Stimulated activated CD4-positive, alpha-beta T cell treated with anti-CD3 and anti-CD28 coated beads, TNF-alpha, amount 100 ng/mL, for 4 hours (primary cell): ENCODE data around the gene PTPN9.
"Not testable (repeated sequence)": the region's sequence is repeated elsewhere in the genome, so short reads cannot be mapped to it uniquely, and the experiment has no call there.

Source experiments
- DNase-seq, 3 experiments: peaks; one replicate each; pipeline ENCODE4 v3.0.0-alpha.2; 2020; ENCODE audit warnings: low read depth in 3 of 3

PTPN9 gene

DNA sequence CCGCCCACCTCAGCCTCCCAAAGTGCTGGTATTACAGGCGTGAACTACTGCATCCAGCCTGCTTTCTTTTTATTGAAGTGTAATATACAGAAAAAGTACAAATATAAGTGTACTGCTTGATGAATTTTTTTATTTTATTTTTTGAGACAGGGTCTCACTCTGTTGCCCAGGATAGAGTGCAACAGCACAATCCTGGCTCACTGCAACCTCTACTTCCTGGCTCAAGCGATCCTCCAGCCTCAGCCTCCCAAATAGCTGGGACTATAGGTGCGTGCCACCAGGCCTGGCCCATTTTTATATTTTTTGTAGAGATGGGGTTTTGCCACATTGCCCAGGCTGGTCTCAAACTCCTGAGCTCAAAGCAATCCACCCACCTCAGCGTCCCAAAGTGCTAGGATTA is 3.8 kb upstream of the PTPN9 start:
- not testable (repeated sequence) for DNase-seq

DNA sequence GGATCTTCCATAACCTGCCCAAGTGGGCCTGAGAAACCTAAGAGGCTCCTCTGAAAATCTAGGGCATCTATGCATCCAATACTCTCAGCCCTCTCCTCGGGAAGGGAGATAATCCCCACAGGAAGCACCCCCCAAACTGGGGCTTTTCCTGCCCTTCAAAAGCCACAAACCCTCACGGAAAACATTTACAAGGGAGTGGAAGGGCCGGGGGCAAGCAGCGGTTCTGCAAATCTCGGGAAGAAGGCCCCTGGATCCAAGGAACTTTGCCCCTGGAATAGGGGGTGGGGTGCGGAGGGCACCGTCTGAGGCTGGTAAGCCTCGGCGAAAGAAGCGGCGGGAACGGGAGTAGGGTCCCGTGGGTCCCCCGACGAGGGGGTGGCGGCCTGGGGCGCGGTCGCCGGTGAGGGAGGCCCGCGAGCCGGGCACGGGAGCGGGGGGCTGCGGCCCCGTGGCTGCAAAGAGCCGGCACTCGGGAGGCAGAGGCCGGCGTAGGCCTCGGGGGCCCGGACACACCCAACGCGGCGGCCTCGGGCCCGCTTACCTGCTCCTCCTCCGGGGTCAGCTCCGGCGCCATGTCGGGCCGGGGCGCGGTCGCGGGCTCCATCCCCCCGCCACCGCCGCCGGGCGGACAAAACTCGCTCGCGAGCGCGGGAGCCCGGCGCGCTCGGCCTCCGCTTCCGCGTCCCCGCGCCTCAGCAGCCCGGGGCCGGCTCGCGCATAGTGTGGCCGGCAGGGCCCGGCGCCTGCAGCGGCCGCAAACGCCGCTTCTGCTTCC is 755 bp downstream of the PTPN9 start:
- peak in 1 of 3 experiments; percentile 25 for DNase-seq

DNA sequence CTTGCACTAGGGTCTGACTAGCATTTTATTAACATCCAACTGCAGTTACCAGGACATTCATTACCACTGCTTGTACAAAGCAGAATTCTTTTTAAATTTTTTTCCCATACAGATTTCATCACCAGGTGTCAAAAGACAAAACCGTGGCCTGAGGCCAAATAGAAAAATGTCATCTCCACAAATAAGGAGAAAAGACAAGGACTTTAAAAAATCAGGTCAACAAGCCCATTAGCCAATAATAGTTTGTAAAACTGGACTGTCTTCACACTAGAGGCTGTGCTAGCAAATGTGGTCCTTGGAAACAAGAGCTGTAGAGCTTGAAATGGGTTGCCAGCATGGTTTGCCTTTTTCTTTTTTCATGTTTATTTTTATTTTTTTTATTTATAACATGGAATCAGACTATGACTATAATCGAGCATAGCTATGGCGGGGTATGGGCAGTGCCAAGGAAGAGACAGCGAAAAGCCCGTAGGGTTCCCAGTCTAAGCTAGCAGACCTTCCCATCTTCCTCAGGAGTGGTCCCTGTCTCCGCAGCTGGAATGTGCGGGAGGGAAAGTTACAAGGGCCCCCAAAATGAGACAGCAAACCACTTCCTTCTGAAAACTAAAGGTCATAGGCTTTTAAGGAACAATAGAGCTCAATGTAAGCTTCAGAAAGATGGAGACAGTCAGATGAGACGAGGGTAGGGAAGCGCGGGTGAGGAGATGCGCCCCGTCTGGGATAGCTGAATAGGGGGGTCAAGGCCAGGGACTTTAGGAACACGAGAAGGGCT is 1.5 kb downstream of the PTPN9 start:
- no peak for DNase-seq

DNA sequence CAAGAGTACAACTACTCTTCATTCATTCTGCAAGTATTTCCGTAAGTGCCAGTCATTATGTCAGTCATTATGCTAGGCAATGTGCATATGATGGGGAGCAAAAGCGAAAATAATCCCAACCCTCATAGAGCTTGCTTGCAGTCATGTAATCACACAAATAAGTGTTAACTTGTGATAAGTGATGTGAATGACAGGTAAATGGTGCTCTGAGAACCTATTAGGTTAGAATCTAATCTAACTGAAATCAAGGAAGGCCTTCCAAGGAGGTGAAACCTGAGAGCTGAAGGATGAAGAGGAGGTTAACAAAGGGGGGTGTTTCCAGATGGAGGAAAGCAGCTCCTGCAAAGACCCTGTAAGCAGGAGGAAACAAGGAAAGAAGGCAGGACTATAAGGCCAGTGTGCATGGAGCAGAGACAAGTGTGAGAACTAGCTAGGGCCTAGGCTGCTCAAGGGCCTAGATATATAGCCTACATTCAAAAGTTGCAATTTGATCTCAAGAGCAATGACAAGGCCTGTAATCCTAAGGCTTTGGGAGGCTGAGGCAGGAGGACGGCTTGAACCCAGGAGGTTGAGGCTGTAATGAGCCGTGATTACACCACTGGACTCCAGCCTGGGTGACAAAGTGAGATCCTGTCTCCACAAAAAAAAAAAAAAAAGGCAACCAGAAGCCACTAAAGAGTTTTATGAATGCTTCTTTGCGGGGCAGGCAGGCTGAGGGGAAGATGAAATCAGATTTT is 5.3 kb downstream of the PTPN9 start:
- no peak for DNase-seq

DNA sequence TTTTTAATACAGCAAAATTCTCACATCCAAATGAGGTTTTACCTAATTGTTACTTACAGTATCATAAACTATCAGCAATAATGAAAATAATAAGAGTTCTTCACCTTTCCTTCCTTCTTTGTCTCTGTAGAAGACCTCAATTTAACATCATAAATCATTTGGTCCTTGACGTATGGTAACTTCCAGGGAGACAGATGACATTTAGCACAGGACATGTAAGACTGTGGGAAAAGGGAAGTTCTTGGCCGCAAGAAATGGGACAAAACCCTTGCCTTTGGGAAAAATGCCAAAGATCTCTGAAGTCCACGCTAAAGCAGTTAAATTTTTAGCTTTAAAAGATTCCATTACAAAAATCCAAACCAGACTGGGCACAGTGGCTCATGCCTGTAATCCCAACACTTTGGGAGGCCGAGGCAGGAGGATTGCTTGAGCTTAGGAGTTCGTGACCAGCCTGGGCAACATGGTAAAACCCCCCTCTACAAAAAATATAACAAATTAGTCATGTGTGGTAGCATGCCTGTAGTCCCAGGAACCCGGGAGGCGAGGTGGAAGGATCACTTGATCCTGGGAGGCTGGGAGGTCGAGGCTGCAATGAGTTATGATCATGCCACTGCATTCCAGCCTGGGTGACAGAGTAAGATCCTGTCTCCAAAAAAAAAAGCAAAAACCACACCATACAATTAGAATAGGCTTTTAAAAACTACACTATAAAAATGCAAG is 8.8 kb downstream of the PTPN9 start:
- no peak for DNase-seq

DNA sequence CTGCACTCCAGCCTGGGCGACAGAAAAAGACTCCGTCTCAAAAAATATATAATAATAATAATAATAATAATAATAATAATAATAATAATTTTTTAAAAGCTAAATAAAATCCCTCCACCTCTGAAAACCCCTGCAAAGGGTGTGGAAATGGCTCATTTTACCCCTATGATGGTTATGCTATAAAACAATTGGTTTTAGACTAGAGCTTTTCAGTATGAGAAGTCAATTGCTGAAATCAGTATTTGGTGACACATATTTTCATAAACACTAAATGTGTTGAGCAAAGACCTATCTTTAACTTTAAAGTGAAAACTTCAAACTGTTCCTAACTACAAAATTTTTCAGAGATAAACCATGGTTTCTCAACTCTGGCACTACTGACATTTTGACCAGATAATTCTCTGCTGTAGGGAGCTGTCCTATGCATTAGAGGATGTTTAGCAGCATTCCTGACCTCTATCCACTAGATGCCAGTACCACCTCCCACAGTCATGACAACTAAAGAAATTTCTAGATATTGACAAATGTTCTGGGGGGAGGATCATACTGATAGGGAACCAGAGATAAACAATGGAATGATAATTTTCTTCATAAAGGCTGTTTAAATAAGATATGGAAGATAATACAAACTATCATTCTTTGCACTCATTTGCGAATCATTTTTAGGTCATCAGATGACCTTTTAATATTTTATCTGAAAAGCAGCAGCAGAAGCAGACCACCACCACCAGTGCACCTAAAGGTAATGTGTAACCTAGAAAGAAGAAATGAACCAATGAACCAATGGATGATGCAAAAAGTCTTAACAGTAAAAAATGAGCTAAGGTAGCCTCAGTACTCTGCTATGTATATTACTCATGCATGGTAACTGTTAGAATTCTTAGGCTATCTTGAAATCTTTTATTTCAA is 13.8 kb downstream of the PTPN9 start:
- DNase-seq, result no peak

DNA sequence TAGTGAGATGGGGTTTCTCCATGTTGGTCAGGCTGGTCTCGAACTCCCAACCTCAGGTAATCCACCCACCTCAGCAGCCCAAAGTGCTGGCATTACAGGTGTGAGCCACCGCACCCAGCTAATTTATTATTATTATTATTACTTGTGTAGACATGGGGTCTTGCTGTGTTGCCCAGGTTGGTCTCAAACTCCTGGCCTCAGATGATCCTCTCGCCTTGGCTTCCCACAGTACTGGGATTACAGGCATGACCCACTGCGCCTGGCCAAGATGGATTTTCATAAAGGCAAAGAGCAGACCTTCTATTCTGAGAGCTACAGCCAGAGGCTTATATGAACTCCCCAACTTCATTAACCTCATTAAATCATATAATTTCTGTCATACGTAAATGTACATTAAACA is 17.2 kb downstream of the PTPN9 start:
- no peak for DNase-seq

DNA sequence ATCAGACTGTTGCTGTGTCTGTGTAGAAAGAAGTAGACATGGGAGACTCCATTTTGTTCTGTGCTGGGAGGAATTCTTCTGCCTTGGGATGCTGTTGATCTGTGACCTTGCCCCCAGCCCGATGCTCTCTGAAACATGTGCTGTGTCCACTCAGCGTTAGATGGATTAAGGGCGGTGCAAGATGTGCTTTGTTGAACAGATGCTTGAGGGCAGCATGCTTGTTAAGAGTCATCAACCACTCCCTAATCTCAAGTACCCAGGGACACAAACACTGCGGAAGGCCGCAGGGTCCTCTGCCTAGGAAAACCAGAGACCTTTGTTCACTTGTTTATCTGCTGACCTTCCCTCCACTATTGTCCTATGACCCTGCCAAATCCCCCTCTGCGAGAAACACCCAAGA is 19.8 kb downstream of the PTPN9 start:
- not testable (repeated sequence) for DNase-seq

DNA sequence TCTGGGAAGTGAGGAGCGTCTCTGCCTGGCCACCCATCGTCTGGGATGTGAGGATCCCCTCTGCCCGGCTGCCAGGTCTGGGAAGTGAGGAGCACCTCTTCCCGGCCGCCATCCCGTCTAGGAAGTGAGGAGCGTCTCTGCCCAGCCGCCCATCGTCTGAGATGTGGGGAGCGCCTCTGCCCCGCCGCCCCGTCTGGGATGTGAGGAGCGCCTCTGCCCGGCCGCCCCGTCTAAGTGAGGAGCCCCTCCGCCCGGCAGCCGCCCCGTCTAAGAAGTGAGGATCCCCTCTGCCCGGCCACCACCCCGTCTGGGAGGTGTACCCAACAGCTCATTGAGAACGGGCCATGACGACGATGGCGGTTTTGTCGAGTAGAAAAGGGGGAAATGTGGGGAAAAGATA is 20.2 kb downstream of the PTPN9 start:
- not testable (repeated sequence) for DNase-seq

DNA sequence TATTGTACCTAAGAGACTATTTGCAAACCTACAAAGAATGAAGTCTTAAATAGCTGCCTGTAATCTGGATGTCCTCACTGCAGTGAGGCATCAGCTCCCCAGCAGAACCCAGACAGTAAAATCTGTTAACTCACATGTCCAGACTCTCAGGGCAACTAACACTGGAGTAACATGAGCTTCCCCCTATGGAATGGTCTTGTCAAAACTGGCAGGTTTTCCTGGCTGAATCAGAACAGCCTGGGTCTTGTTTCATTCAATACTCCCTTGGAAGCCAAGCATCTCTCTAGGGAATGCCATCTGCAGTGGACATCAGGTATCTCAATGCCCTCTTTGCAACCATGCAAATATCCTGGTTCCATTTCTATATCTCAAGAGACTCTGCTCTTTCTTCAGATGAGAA is 24.4 kb downstream of the PTPN9 start:
- no peak for DNase-seq

DNA sequence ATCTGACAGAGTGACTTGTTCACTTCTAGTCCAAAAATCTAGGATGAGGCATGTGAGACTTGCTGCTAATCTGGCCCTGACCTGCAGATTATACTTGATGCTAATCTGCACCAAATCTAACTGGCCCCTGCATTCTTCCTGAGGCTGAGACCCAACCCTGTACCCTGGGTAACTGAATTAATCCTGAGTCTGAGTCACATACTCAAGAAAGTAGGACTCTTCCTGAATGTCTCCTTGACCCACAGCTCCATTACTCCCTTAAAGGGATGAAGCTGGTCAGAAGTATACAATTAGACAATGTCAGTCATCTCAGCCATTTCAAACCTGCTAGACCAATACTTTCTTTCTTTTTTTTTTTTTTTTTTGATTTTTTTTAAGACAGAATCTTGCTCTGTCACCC is 25.5 kb downstream of the PTPN9 start:
- no peak for DNase-seq

DNA sequence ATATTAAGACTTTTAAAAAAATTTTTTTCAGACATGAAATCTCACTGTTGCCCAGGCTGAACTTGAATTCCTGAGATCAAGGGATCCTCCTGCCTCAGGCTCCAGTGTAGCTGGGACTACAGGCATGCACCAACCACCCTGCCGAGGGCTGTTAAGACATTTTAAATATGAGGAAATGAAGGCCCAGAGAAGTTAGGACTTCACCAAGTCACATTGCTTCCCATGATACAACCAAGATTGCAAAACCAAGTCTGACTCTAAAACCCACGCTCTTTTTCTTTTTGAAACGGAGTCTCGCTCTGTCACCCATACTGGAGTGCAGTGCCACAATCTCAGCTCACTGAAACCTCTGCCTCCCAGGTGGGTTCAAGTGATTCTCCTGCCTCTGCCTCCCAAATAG is 28.0 kb downstream of the PTPN9 start:
- no peak for DNase-seq

DNA sequence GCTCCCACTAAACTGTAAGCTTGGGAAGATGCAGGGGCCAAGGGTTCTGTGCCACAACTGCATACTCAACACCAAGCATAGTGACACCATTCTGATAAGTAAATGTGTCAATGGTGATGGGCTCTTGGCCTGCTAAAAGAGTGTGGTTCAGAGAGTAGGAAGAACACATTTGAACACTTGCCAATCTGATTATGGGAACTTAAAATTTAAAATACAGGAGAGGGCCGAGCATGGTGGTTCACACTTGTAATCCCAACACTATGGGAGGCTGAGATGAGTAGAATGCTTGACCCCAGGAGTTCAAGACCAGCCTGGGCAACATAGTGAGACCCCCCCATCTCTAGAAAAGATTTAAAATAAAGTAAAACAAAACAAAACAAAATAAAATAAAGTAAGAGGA is 34.1 kb downstream of the PTPN9 start:
- no peak for DNase-seq

DNA sequence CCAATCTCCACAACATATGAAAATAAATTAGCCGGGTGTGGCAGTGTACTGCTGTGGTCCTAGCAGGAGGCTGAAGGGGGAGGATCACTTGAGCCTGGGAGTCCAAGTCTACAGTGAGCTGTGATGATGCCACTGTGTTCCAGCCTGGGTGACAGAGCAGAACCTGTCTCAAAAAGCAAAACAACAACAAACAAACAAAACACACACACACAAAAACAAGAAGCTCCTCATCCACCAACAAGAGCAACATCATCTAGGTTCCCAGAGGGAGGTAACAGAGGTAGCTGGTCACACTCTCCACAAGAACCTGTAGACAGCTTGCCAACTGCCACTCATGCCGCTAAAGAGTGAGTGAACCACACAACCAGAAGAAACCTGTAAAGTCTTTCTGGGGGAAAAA is 34.8 kb downstream of the PTPN9 start:
- no peak for DNase-seq

DNA sequence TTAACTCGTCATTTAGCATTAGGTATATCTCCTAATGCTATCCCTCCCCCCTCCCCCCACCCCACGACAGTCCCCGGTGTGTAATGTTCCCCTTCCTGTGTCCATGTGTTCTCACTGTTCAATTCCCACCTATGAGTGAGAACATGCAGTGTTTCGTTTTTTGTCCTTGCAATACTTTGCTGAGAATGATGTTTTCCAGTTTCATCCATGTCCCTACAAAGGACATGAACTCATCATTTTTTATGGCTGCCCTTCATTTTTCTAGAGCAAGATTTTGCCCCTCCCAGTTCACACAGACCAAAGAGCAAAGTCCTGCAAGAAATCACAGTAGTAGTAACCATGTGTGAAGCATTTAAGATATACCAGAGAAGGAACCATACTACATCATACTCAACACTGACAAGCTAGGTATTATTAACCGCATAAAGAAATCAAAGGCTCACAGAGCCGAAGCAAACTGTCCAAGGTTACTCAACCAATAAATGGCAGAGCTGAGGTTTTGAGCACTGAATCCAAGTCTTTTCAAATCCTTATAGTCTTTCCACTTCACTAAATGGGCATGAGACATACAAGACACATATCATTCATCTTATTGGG is 36.1 kb downstream of the PTPN9 start:
- DNase-seq, result not testable (repeated sequence)

DNA sequence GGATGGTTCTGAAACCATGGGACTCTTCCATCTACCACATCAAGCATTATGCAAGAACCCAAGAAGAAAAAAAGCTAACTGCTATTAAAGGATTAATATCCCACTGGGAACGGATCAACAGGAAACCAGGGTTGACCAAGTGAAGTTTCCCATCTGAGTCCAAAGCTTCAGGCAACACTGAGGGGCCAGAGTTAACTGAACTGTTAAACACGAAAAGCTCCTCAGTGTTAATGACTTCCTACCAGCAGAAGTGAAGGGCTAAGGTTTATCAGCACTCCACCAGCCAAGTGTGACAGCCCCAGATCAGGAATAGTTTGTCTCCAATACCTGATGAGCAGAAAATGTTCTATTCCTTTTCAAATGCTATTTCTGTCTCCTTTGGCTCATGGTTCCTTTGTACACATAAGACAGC is 36.7 kb downstream of the PTPN9 start:
- no peak for DNase-seq

DNA sequence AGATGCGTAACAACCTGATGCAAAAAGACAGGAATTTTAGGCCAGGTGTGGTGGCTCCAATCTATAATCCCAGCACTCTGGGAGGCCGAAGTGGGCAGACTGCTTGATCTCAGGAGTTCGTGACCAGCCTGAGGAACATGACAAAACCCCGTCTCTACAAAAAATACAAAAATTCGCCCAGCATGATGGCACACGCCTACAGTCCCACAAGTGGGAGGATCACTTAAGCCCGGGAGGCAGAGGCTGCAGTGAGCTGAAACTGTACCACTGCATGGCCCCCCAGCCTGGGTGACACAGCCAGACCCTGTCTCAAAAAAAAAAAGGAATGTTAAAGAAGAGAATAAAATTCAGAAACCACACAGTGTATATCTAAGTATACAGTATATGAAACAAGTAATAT is 40.7 kb downstream of the PTPN9 start:
- no peak for DNase-seq

DNA sequence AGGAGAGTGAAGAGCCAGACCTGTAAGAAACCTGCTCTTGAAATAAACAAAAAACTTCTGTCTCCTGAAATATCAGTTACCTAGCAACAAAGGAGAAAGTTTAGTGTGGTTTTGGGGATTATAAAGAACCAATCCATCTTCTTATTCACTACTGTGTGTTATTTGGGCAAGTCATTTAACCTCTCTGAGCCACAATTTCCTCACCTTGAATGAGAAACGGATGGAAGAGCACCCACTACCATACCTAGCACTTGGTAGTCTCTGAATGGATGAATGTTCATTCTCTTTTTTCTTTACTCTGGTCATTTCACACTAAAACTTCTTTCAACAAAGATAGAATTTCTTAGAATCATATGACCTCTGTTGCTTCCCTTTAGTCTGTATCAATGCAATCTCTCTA is 45.2 kb downstream of the PTPN9 start:
- no peak for DNase-seq

DNA sequence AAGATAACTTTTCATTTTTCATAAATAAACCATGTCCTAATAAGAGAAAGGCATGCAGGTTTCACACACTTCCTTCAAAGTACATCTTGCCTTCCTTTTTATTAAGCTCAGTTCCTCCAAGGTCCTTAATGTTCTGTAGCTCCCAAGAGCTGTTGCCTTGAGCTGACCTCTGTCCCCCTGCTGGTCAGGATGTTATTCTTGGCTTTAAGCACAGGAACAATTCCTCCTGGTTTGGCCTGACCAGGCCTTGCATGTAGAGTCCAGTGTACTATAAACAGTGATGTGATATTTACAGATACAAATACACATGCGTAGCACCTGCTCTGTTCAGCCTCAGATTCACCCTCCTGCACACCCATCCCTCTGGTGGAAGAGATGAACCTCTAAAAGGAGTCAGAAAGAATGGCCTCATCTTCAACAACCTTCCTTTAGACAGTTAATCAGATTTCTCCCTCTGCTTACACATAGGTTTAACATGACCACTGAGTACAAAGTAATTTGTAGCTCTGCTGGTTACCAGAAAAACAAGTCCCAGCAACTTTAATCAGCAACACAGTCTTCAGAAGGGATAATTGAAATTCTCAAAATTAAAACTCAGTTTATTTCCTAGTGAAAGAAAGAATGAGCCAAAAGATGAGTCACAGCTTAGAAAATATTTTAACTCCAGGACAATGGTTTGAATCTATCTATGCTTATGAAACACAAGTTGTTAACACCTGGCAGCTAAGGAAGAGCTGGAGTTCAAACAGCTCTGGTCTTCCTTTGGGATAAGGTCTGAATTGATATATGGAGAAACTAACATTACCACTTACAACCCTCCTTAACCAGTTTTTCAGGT is 46.5 kb downstream of the PTPN9 start:
- no peak for DNase-seq

DNA sequence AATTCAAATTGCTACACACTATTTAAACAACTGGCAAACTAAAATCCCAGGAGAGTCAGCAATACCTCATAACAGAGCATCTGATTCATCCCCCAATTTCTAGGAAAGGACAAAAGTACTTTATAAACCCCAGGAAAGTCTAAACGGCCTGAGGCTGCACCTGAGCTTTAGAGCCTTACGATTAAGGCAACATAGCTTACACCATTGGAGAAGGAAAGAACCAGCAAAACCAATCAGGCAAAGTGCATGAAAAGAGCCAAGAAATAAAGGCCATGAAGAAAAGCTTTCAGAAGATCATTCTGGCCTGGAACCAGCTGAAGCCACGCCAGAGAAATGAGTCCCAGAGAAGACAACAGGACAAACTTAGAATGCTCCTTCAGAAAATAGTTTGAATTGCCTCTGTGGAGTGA is 48.1 kb downstream of the PTPN9 start:
- no peak for DNase-seq
